Stimulated activated CD4-positive, alpha-beta T cell treated with anti-CD3 and anti-CD28 coated beads, Interleukin-2, amount 100 ng/mL, for 24 hours (primary cell): ENCODE measurements around the gene USP43.

ENCODE experiments used
- DNase-seq, 2 donors: peaks; one replicate each; pipeline ENCODE4 v3.0.0-alpha.2; 2020

USP43 gene

GRCh38 chr17:9715503-9716016 is 70.2 kb downstream of the USP43 start:
- no peak for DNase-seq

- no peak for DNase-seq
These were observed 80.3 kb downstream of the USP43 start for GRCh38 chr17:9725575-9725974.

GRCh38 chr17:9726291-9726690 is 81.0 kb downstream of the USP43 start:
- DNase-seq, result no peak

GRCh38 chr17:9728005-9728404 is 82.7 kb downstream of the USP43 start:
- DNase-seq, result no peak

GRCh38 chr17:9728564-9728963 is 83.2 kb downstream of the USP43 start:
- DNase-seq, result no peak

- DNase-seq, result no peak
These were observed 83.8 kb downstream of the USP43 start for GRCh38 chr17:9729034-9729650.

- DNase-seq, result no peak
These were observed 84.6 kb downstream of the USP43 start for GRCh38 chr17:9729735-9730420.

- no peak for DNase-seq
These were observed 105.2 kb downstream of the USP43 start for GRCh38 chr17:9750524-9750923.

GRCh38 chr17:9755083-9755482 is 109.8 kb downstream of the USP43 start:
- DNase-seq, result no peak

GRCh38 chr17:9760266-9760665 is 114.9 kb downstream of the USP43 start:
- no peak for DNase-seq

- DNase-seq, result no peak
These were observed 118.3 kb downstream of the USP43 start for GRCh38 chr17:9763643-9764042.

GRCh38 chr17:9765322-9765721 is 120.0 kb downstream of the USP43 start:
- no peak for DNase-seq

- no peak for DNase-seq
These were observed 121.7 kb downstream of the USP43 start for GRCh38 chr17:9766970-9767369.

GRCh38 chr17:9767432-9767991 is 122.2 kb downstream of the USP43 start:
- DNase-seq, result no peak

GRCh38 chr17:9768381-9768934 is 123.1 kb downstream of the USP43 start:
- DNase-seq, result no peak

GRCh38 chr17:9769036-9769695 is 123.8 kb downstream of the USP43 start:
- DNase-seq, result no peak

- no peak for DNase-seq
These were observed 126.1 kb downstream of the USP43 start for GRCh38 chr17:9771465-9771864.

- no peak for DNase-seq
These were observed 127.3 kb downstream of the USP43 start for GRCh38 chr17:9772658-9773057.

- DNase-seq, result no peak
These were observed 131.6 kb downstream of the USP43 start for GRCh38 chr17:9776911-9777310.
